Fibroblast of lung (primary cell): ENCODE data around the gene IREB2. TPM values are rescaled to one million over a fixed set of nuclear protein-coding genes. Genes with fewer than 3 reads are reported as not detected.

Source experiments
- DNase-seq, 2 donors: peaks; one replicate each; pipeline versions ENCODE4 v3.0.0 to v3.0.0-alpha.2; 2010; ENCODE audit warnings: low read depth in 2 of 2
- H2AFZ ChIP-seq: 2 replicates; pipeline ENCODE4 v1.5.1; 2012; ENCODE audit warnings: low read length, control low read depth, inconsistent platforms
- H3K27ac ChIP-seq: 2 replicates; pipeline ENCODE4 v1.5.1; 2011; ENCODE audit warnings: low read length, control low read depth; ENCODE audit not compliant: insufficient read depth
- H3K27me3 ChIP-seq: 2 replicates; pipeline ENCODE4 v1.5.1; 2011; ENCODE audit warnings: mild to moderate bottlenecking, low read length; ENCODE audit not compliant: control insufficient read depth, insufficient read depth
- H3K36me3 ChIP-seq: 2 replicates; pipeline ENCODE4 v1.5.1; 2011; ENCODE audit warnings: low read length; ENCODE audit not compliant: control insufficient read depth, insufficient read depth
- H3K4me1 ChIP-seq: 2 replicates; pipeline ENCODE4 v1.5.1; 2011; ENCODE audit warnings: low read length; ENCODE audit not compliant: control insufficient read depth, insufficient read depth; ENCODE audit errors: extremely low read depth
- H3K4me2 ChIP-seq: 2 replicates; pipeline ENCODE4 v1.5.1; 2011; ENCODE audit warnings: low read length, control low read depth; ENCODE audit not compliant: insufficient read depth; ENCODE audit errors: extremely low read depth
- H3K4me3 ChIP-seq, 4 experiments: fragments of 200-600 bp in 1 of 4; sonication (generic) in 1 of 4; replicated peaks in 1 of 4; 2 replicates each; pipeline ENCODE4 v1.5.1; 2011 to 2016; ENCODE audit warnings: low read length in 4 of 4, low read depth in 3 of 4, mild to moderate bottlenecking in 3 of 4, control low read depth in 2 of 4, inconsistent platforms in 1 of 4, mixed read lengths in 1 of 4; ENCODE audit not compliant: insufficient read depth in 1 of 4; ENCODE audit errors: control extremely low read depth in 1 of 4
- H3K79me2 ChIP-seq: 2 replicates; pipeline ENCODE4 v1.5.1; 2012; ENCODE audit warnings: mild to moderate bottlenecking, low read length, inconsistent platforms; ENCODE audit not compliant: control insufficient read depth, insufficient read depth
- H3K9ac ChIP-seq: 2 replicates; pipeline ENCODE4 v1.5.1; 2011; ENCODE audit warnings: mild to moderate bottlenecking, low read length, control low read depth; ENCODE audit not compliant: insufficient read depth
- H3K9me3 ChIP-seq: 2 replicates; pipeline ENCODE4 v1.5.1; 2012; ENCODE audit warnings: low read depth, low read length; ENCODE audit not compliant: control insufficient read depth, insufficient read depth
- H4K20me1 ChIP-seq: 2 replicates; pipeline ENCODE4 v1.5.1; 2011; ENCODE audit warnings: low read length; ENCODE audit not compliant: control insufficient read depth, insufficient read depth; ENCODE audit errors: extremely low read depth
- EZH2 ChIP-seq: IDR thresholded peaks from 2 replicates; pipeline ENCODE4 v1.5.1; 2012; ENCODE audit warnings: low read length, control low read depth, mild to moderate bottlenecking; ENCODE audit errors: missing control alignments
- polyA plus RNA-seq, 2 donors: library from polyadenylated mRNA; depleted of rRNA in 1 of 2; stranded (reverse) in 1 of 2; unstranded in 1 of 2; fragments of >200 nt; gene quantifications; 2 replicates each; pipeline ENCODE4 v1.2.1, GENCODE V29; 2011 to 2012; ENCODE audit warnings: missing spikeins in 1 of 2
- total RNA-seq: library from RNA; depleted of rRNA; stranded (reverse); fragments of >200 nt; gene quantifications from 2 replicates; pipeline ENCODE4 v1.2.1, GENCODE V29; 2014
- TF ChIP-seq, protein P1 (sequence below), 2 donors: IDR thresholded peaks in 1 of 2; conservative IDR thresholded peaks in 1 of 2; 1 replicate in 1 of 2; 2 replicates in 1 of 2; pipeline ENCODE4 v1.5.1; 2011 to 2012; ENCODE audit warnings: low read length in 2 of 2, control low read depth in 1 of 2, inconsistent platforms in 1 of 2, low read depth in 1 of 2, mild to moderate bottlenecking in 1 of 2

Gene IREB2
- total and polyA plus RNA-seq, 2 donors (not counting 1 experiment from before 2014, with no cell fraction given), result 20.3 to 30.6 TPM

DNA sequence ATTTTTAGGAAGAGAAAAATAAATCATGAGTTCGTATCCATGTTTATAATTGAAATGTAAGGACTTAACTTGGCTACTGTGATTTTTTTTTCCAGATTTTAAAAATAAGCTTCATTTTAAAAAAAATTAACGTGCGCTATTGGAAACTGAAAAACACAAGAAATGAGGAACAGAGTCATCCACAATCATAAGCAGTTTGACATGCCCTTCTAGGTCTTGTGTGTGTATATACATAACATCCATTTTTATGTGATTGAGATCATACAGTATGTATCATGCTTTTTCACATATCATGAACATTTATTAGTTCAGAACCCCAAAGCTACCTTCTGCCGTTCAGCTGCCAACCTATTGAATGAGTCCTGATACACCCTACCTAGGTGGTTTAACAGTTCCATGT, 22.7 kb downstream of the IREB2 start:
- peaks cover 53% of the 10 kb centered on the region for H3K79me2 ChIP-seq
- TF ChIP-seq, protein P1, sequence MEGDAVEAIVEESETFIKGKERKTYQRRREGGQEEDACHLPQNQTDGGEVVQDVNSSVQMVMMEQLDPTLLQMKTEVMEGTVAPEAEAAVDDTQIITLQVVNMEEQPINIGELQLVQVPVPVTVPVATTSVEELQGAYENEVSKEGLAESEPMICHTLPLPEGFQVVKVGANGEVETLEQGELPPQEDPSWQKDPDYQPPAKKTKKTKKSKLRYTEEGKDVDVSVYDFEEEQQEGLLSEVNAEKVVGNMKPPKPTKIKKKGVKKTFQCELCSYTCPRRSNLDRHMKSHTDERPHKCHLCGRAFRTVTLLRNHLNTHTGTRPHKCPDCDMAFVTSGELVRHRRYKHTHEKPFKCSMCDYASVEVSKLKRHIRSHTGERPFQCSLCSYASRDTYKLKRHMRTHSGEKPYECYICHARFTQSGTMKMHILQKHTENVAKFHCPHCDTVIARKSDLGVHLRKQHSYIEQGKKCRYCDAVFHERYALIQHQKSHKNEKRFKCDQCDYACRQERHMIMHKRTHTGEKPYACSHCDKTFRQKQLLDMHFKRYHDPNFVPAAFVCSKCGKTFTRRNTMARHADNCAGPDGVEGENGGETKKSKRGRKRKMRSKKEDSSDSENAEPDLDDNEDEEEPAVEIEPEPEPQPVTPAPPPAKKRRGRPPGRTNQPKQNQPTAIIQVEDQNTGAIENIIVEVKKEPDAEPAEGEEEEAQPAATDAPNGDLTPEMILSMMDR (conservative IDR thresholded peaks at IDR 0.05 in 1 of 2, IDR thresholded peaks at IDR 0.05 in 1 of 2; ENCODE audit: low read depth in 1 of 2, low read length in 2 of 2), result no peak
- no peak for TF ChIP-seq EZH2
- DNase-seq, result no peak
- H3K9me3 ChIP-seq, result no peaks in the 10 kb centered on the region
- H3K36me3 ChIP-seq, result peaks cover 4% of the 10 kb centered on the region
- H3K27me3 ChIP-seq, result no peaks in the 10 kb centered on the region
- H3K4me3 ChIP-seq, result no peak overlapping the region
- H3K4me2 ChIP-seq, result no peak overlapping the region
- H3K27ac ChIP-seq, result no peak overlapping the region
- H3K4me1 ChIP-seq, result peaks cover 4% of the 10 kb centered on the region
- no peak overlapping the region for H3K9ac ChIP-seq
- peaks cover 2% of the 10 kb centered on the region for H4K20me1 ChIP-seq
- H2AFZ ChIP-seq, result no peak overlapping the region

DNA sequence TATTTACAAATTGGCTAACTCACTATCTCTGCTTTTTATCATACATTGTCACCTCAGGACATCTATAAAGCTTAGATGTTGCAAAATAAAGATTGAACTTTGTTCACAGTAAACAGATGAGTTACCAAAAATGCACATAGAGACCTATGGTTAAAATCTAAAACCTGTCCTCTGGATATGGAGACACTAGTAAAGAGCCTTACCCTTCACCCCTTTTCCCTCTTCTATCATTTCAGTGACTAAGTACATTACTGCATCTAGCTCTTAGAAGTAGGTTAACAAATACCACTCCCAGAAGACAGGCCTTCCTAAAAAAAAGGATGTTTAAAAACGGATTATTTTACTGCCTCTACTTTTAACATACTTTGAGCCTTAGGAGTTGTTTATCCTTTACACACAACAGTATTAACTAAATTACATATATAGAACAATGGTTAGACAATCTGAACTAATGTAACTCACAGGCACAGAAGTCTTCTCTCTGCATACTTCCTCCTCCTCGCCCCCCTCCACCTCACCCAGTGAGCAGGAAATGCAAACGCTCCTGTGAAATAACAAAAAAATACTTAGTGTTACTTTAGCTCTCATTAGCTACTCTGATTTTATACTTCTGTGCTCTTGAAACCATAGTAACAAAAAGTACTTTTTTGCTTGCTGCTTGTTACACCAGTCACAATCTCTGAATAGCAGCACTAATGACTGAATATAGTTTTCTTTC, 23.3 kb downstream of the IREB2 start:
- Histone ChIP-seq H3K4me2 (no peak overlapping the region), H3K9ac (no peak overlapping the region), H4K20me1 (peaks cover 2% of the 10 kb centered on the region), H3K27ac (no peak overlapping the region), H3K4me3 (no peak overlapping the region), H3K27me3 (no peaks in the 10 kb centered on the region), H3K9me3 (no peaks in the 10 kb centered on the region), H3K4me1 (peaks cover 4% of the 10 kb centered on the region), H3K36me3 (peaks cover 7% of the 10 kb centered on the region), H2AFZ (no peak overlapping the region), H3K79me2 (peaks cover 47% of the 10 kb centered on the region)
- DNase-seq, result peak in 1 of 2 donors; percentile 11
- TF ChIP-seq EZH2, result no peak

DNA sequence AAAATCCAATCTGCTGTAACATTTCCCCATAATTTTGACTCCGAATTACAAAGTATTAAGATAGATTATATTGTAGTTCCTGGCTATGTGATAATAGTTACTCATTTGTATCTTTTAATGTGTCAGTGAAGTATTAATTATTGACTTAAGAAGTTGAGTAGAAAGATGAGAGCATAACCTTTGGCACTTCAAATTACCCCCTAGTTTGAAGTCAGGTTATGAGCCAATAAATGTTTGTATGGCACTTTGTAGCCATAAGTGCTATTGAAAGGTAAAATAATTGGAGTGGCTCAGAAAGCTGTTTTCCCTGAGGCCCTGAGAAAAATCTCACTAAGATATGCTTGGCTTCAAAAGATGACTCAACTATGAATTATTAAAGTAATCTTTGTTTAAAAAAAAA, 31.0 kb downstream of the IREB2 start:
- Histone ChIP-seq H3K4me1 (no peaks in the 10 kb centered on the region), H3K9ac (no peak overlapping the region), H3K9me3 (no peaks in the 10 kb centered on the region), H3K4me2 (no peak overlapping the region), H2AFZ (no peak overlapping the region), H3K27ac (no peak overlapping the region), H3K4me3 (no peak overlapping the region), H3K27me3 (no peaks in the 10 kb centered on the region), H3K79me2 (peaks cover 2% of the 10 kb centered on the region), H3K36me3 (peaks cover 10% of the 10 kb centered on the region), H4K20me1 (no peaks in the 10 kb centered on the region)
- no peak for TF ChIP-seq EZH2
- TF ChIP-seq, protein P1 (conservative IDR thresholded peaks at IDR 0.05 in 1 of 2, IDR thresholded peaks at IDR 0.05 in 1 of 2; ENCODE audit: low read depth in 1 of 2, low read length in 2 of 2), result no peak
- DNase-seq, result no peak
